Glutamatergic neuron (in vitro differentiated cells): ENCODE measurements around the gene PRR5L. TPM values are rescaled to one million over a fixed set of nuclear protein-coding genes. Genes with fewer than 3 reads are reported as not detected.

ENCODE experiments used
- DNase-seq: peaks from one replicate; pipeline ENCODE4 v3.0.0; 2022
- H3K27ac Mint-ChIP-seq: one replicate; pipeline ENCODE4 v1.8.0; 2020; ENCODE audit warnings: mild to moderate bottlenecking, mixed read lengths, inconsistent platforms; ENCODE audit not compliant: unreplicated experiment
- H3K27me3 Mint-ChIP-seq: one replicate; pipeline ENCODE4 v1.8.0; 2020; ENCODE audit warnings: mild to moderate bottlenecking, moderate library complexity, mixed read lengths, inconsistent platforms; ENCODE audit not compliant: unreplicated experiment
- H3K36me3 Mint-ChIP-seq: one replicate; pipeline ENCODE4 v1.8.0; 2020; ENCODE audit warnings: mild to moderate bottlenecking, mixed read lengths, inconsistent platforms; ENCODE audit not compliant: unreplicated experiment
- H3K4me1 Mint-ChIP-seq: one replicate; pipeline ENCODE4 v1.8.0; 2020; ENCODE audit warnings: mild to moderate bottlenecking, low read depth, mixed read lengths, inconsistent platforms; ENCODE audit not compliant: unreplicated experiment
- H3K4me3 Mint-ChIP-seq: one replicate; pipeline ENCODE4 v1.8.0; 2020; ENCODE audit warnings: mild to moderate bottlenecking, mixed read lengths, inconsistent platforms; ENCODE audit not compliant: unreplicated experiment
- H3K9me3 Mint-ChIP-seq: one replicate; pipeline ENCODE4 v1.8.0; 2020; ENCODE audit warnings: mild to moderate bottlenecking, moderate library complexity, mixed read lengths, inconsistent platforms; ENCODE audit not compliant: unreplicated experiment
- CTCF ChIP-seq: fragments of 200-600 bp; sonication (generic); IDR thresholded peaks from one replicate; pipeline ENCODE4 v1.5.0; 2021; ENCODE audit not compliant: partially characterized antibody, unreplicated experiment
- total RNA-seq: library from RNA; stranded (reverse); fragmentation: NEBNext Ultra II Directional; extraction: Animal tissue kit (Norgen Biotek cat#: 25700); gene quantifications from one replicate; pipeline ENCODE4 v1.2.1, GENCODE V29; 2021; ENCODE audit not compliant: unreplicated experiment

Gene PRR5L
- total RNA-seq, 1 donor from 2014 or later = 1.6 TPM

- TF ChIP-seq CTCF = no peak
- no peak overlapping the region for H3K27ac Mint-ChIP-seq
- H3K4me1 Mint-ChIP-seq = no peaks in the 10 kb centered on the region
- DNase-seq = no peak
- no peaks in the 10 kb centered on the region for H3K27me3 Mint-ChIP-seq
- no peaks in the 10 kb centered on the region for H3K9me3 Mint-ChIP-seq
- H3K36me3 Mint-ChIP-seq = no peaks in the 10 kb centered on the region
- no peak overlapping the region for H3K4me3 Mint-ChIP-seq
These were observed 104.8 kb downstream of the PRR5L start for GRCh38 chr11:36400766-36401455.

- Mint-ChIP-seq H3K9me3 (no peaks in the 10 kb centered on the region), H3K4me3 (no peak overlapping the region), H3K27ac (no peak overlapping the region), H3K4me1 (no peaks in the 10 kb centered on the region), H3K27me3 (no peaks in the 10 kb centered on the region), H3K36me3 (no peaks in the 10 kb centered on the region)
- TF ChIP-seq CTCF = no peak
- DNase-seq = no peak
These were observed 106.6 kb downstream of the PRR5L start for GRCh38 chr11:36402568-36403170.

- no peaks in the 10 kb centered on the region for H3K9me3 Mint-ChIP-seq
- DNase-seq = no peak
- H3K27ac Mint-ChIP-seq = no peak overlapping the region
- no peaks in the 10 kb centered on the region for H3K36me3 Mint-ChIP-seq
- no peak overlapping the region for H3K4me3 Mint-ChIP-seq
- no peaks in the 10 kb centered on the region for H3K27me3 Mint-ChIP-seq
- TF ChIP-seq CTCF = no peak
- H3K4me1 Mint-ChIP-seq = no peaks in the 10 kb centered on the region
These were observed 107.6 kb downstream of the PRR5L start for GRCh38 chr11:36403661-36404060.

- no peaks in the 10 kb centered on the region for H3K36me3 Mint-ChIP-seq
- no peak for DNase-seq
- no peaks in the 10 kb centered on the region for H3K4me1 Mint-ChIP-seq
- no peak for TF ChIP-seq CTCF
- no peak overlapping the region for H3K4me3 Mint-ChIP-seq
- H3K27me3 Mint-ChIP-seq = no peaks in the 10 kb centered on the region
- H3K27ac Mint-ChIP-seq = no peak overlapping the region
- H3K9me3 Mint-ChIP-seq = no peaks in the 10 kb centered on the region
These were observed 108.7 kb downstream of the PRR5L start for GRCh38 chr11:36404831-36405230.
